OCI-LY1 (cell line): ENCODE measurements around the gene SLC25A31.
A peak's percentile ranks its signal among the peaks of the same experiment; 100 is the strongest.

Source experiments
- H2AFZ ChIP-seq: fragments of 200-600 bp; sonication (generic), shearing (Covaris generic); 2 replicates; pipeline ENCODE4 v1.6.0; 2014; ENCODE audit warnings: antibody characterized with exemption, mild to moderate bottlenecking, low read length
- H3F3A ChIP-seq: fragments of 200-600 bp; sonication (generic), shearing (Covaris generic); 2 replicates; pipeline ENCODE4 v1.6.0; 2014; ENCODE audit warnings: mild to moderate bottlenecking, antibody characterized with exemption, low read length, moderate library complexity; ENCODE audit not compliant: insufficient read depth
- H3K27ac ChIP-seq: fragments of 200-600 bp; sonication (generic); 2 replicates; pipeline ENCODE4 v1.5.1; 2014; ENCODE audit warnings: low read length, mixed run types, mild to moderate bottlenecking, low read depth; ENCODE audit not compliant: poor library complexity, severe bottlenecking
- H3K27me3 ChIP-seq: fragments of 200-600 bp; sonication (generic); 2 replicates; pipeline ENCODE4 v1.6.0; 2014; ENCODE audit warnings: antibody characterized with exemption, mild to moderate bottlenecking, low read length, moderate library complexity; ENCODE audit not compliant: insufficient read depth
- H3K36me3 ChIP-seq: fragments of 200-600 bp; sonication (generic); 2 replicates; pipeline ENCODE4 v1.6.1; 2014; ENCODE audit warnings: mild to moderate bottlenecking, antibody characterized with exemption, low read length, moderate library complexity, mixed read lengths; ENCODE audit not compliant: insufficient read depth
- H3K4me1 ChIP-seq: fragments of 200-600 bp; sonication (generic); 2 replicates; pipeline ENCODE4 v1.5.1; 2014; ENCODE audit warnings: mild to moderate bottlenecking, low read length, moderate library complexity; ENCODE audit not compliant: insufficient read depth, severe bottlenecking
- H3K4me2 ChIP-seq: fragments of 200-600 bp; sonication (generic), shearing (Covaris generic); 2 replicates; pipeline ENCODE4 v1.6.1; 2014; ENCODE audit warnings: low read length
- H3K4me3 ChIP-seq: fragments of 200-600 bp; sonication (generic); 2 replicates; pipeline ENCODE4 v1.5.1; 2014; ENCODE audit warnings: low read length, low read depth, mild to moderate bottlenecking, mixed read lengths; ENCODE audit not compliant: poor library complexity, severe bottlenecking
- H3K79me2 ChIP-seq: fragments of 200-600 bp; shearing (Covaris generic); 2 replicates; pipeline ENCODE4 v1.6.1; 2016; ENCODE audit warnings: mixed run types, low read length, mixed read lengths; ENCODE audit not compliant: insufficient read depth
- H3K9ac ChIP-seq: fragments of 200-600 bp; sonication (generic), shearing (Covaris generic); 2 replicates; pipeline ENCODE4 v1.6.1; 2014; ENCODE audit warnings: mild to moderate bottlenecking, low read length, mixed read lengths
- H3K9me2 ChIP-seq: fragments of 200-600 bp; sonication (generic), shearing (Covaris generic); 2 replicates; pipeline ENCODE4 v1.6.1; 2014; ENCODE audit warnings: low read depth, mild to moderate bottlenecking, low read length, mixed read lengths
- H3K9me3 ChIP-seq: fragments of 200-600 bp; shearing (Covaris generic); 2 replicates; pipeline ENCODE4 v1.6.1; 2014; ENCODE audit warnings: low read length, mixed read lengths
- H4K20me1 ChIP-seq: fragments of 200-600 bp; sonication (generic), shearing (Covaris generic); 2 replicates; pipeline ENCODE4 v1.6.0; 2016; ENCODE audit warnings: mild to moderate bottlenecking, low read length; ENCODE audit not compliant: insufficient read depth
- CTCF ChIP-seq: fragments of 200-600 bp; sonication (generic), shearing (Covaris generic); IDR thresholded peaks from 2 replicates; pipeline ENCODE4 v1.5.1; 2017; ENCODE audit warnings: mild to moderate bottlenecking, antibody characterized with exemption, low read length, moderate library complexity, mixed read lengths
- EZH2 ChIP-seq: fragments of 200-600 bp; sonication (generic), shearing (Covaris generic); IDR thresholded peaks from 2 replicates; pipeline ENCODE4 v1.8.0; 2017; ENCODE audit warnings: borderline replicate concordance, mixed run types, mild to moderate bottlenecking, antibody characterized with exemption, low read length, moderate library complexity, mixed read lengths

The SLC25A31 gene

GRCh38 chr4:127783026-127783769 is 53.0 kb downstream of the SLC25A31 start:
- TF ChIP-seq EZH2, result no peak
- no peaks in the 10 kb centered on the region for H3K27me3 ChIP-seq
- H3K9me3 ChIP-seq, result no peaks in the 10 kb centered on the region
- H3F3A ChIP-seq, result no peaks in the 10 kb centered on the region
- H3K27ac ChIP-seq, result no peak overlapping the region
- no peak overlapping the region for H2AFZ ChIP-seq
- H3K9ac ChIP-seq, result peak overlapping the region; percentile 70
- H3K4me2 ChIP-seq, result peak overlapping the region; percentile 85
- H3K36me3 ChIP-seq, result no peaks in the 10 kb centered on the region
- peak overlapping the region; percentile 69 for H3K4me3 ChIP-seq
- H4K20me1 ChIP-seq, result no peaks in the 10 kb centered on the region
- H3K4me1 ChIP-seq, result peaks cover 28% of the 10 kb centered on the region
- H3K79me2 ChIP-seq, result no peaks in the 10 kb centered on the region
- no peaks in the 10 kb centered on the region for H3K9me2 ChIP-seq

- H3F3A ChIP-seq, result no peaks in the 10 kb centered on the region
- H2AFZ ChIP-seq, result no peak overlapping the region
Measured at GRCh38 chr4:127783955-127784770, 54.0 kb downstream of the SLC25A31 start.

GRCh38 chr4:127788517-127788916 is 58.3 kb downstream of the SLC25A31 start:
- Histone ChIP-seq H3K4me3 (no peak overlapping the region), H4K20me1 (no peaks in the 10 kb centered on the region), H3K9ac (no peak overlapping the region)

More at GRCh38 chr4:127783955-127784770, 54.0 kb downstream of the SLC25A31 start:
- H3K9me2 ChIP-seq, result no peaks in the 10 kb centered on the region
- peak overlapping the region; percentile 69 for H3K4me3 ChIP-seq
- H3K27me3 ChIP-seq, result no peaks in the 10 kb centered on the region
- no peak for TF ChIP-seq CTCF
- no peak for TF ChIP-seq EZH2
- H3K36me3 ChIP-seq, result no peaks in the 10 kb centered on the region
- H3K4me1 ChIP-seq, result peaks cover 28% of the 10 kb centered on the region
- H3K4me2 ChIP-seq, result peak overlapping the region; percentile 85; the same call in 1 of the 2 replicates
- H3K9me3 ChIP-seq, result no peaks in the 10 kb centered on the region
- H3K9ac ChIP-seq, result no peak overlapping the region
- no peaks in the 10 kb centered on the region for H4K20me1 ChIP-seq
- no peak overlapping the region for H3K27ac ChIP-seq
- no peaks in the 10 kb centered on the region for H3K79me2 ChIP-seq

More at GRCh38 chr4:127788517-127788916, 58.3 kb downstream of the SLC25A31 start:
- no peak overlapping the region for H2AFZ ChIP-seq
- H3K9me2 ChIP-seq, result no peaks in the 10 kb centered on the region
- no peaks in the 10 kb centered on the region for H3K9me3 ChIP-seq
- no peak overlapping the region for H3K27ac ChIP-seq
- no peaks in the 10 kb centered on the region for H3F3A ChIP-seq
- no peak for TF ChIP-seq EZH2
- TF ChIP-seq CTCF, result peak; percentile 61
- no peaks in the 10 kb centered on the region for H3K36me3 ChIP-seq
- H3K79me2 ChIP-seq, result no peaks in the 10 kb centered on the region
- H3K4me2 ChIP-seq, result no peak overlapping the region
- no peaks in the 10 kb centered on the region for H3K27me3 ChIP-seq
- H3K4me1 ChIP-seq, result peaks cover 12% of the 10 kb centered on the region
